HepG2 (cell line): ENCODE data around the gene SZRD1. TPM values are rescaled to one million over a fixed set of nuclear protein-coding genes. Genes with fewer than 3 reads are reported as not detected.

Experiments used
- ATAC-seq: fragments of 200-7000 bp; cut with Tn5 transposase; 3 replicates; pipeline ENCODE4 v1.9.1; 2020; ENCODE audit warnings: mild to moderate bottlenecking, moderate library complexity
- BruUV-seq: library from RNA; stranded (reverse); fragments of 400-500 nt; replicated peaks from 2 replicates; lab custom pipeline; 2021; lab: Mats Ljungman, UMichigan
- CTCF ChIA-PET: fragments of 300-600 bp; formaldehyde crosslinking; extraction: SDS; loops from one replicate; lab custom pipeline; 2021; ENCODE audit warnings: low total read pairs, inconsistent platforms, low intra/inter-chr PET ratio; lab: Yijun Ruan, JAX
- POLR2A ChIA-PET: fragments of 350-600 bp; sonication (Branson Sonifier 250); formaldehyde crosslinking; loops from one replicate; lab custom pipeline; 2020; ENCODE audit warnings: antibody characterized with exemption, inconsistent platforms; lab: Yijun Ruan, JAX
- DNase-seq: peaks from one replicate; pipeline ENCODE4 v3.0.0-alpha.2; 2015; ENCODE audit warnings: low spot score
- FAIRE-seq: peaks from 3 replicates; lab custom pipeline; 2011; peaks lifted over from hg19 to GRCh38; lab: Jason Lieb, UNC
- H2AFZ ChIP-seq: one replicate; pipeline ENCODE4 v1.6.1; 2011; ENCODE audit warnings: low read length, inconsistent platforms
- H3K27ac ChIP-seq: fragments of 300-600 bp; 3 replicates; pipeline ENCODE4 v1.8.0; 2011; ENCODE audit warnings: mixed run types, mild to moderate bottlenecking, mixed read lengths, low read length, inconsistent platforms; ENCODE audit not compliant: insufficient read depth; ENCODE audit errors: extremely low read length
- H3K27me3 ChIP-seq, 2 experiments: fragments of 200-600 bp in 1 of 2; 2 replicates in 1 of 2; 3 replicates in 1 of 2; pipeline versions ENCODE4 v1.6.0 to v1.8.0; 2011; ENCODE audit warnings: low read length in 2 of 2, mild to moderate bottlenecking in 2 of 2, moderate library complexity in 2 of 2, inconsistent platforms in 1 of 2; ENCODE audit not compliant: insufficient read depth in 2 of 2, control insufficient read depth in 1 of 2
- H3K36me3 ChIP-seq, 2 experiments: fragments of 200-600 bp in 1 of 2; replicated peaks in 1 of 2; 2 replicates in 1 of 2; 3 replicates in 1 of 2; pipeline versions ENCODE4 v1.5.1 to v1.8.0; 2011; ENCODE audit warnings: low read length in 2 of 2, inconsistent platforms in 1 of 2; ENCODE audit not compliant: insufficient read depth in 2 of 2, control insufficient read depth in 1 of 2
- H3K4me1 ChIP-seq: 2 replicates; pipeline ENCODE4 v1.5.1; 2012; ENCODE audit warnings: low read length, inconsistent platforms; ENCODE audit not compliant: insufficient read depth
- H3K4me2 ChIP-seq: 2 replicates; pipeline ENCODE4 v1.6.0; 2011; ENCODE audit warnings: low read depth, low read length, inconsistent platforms
- H3K4me3 ChIP-seq, 3 experiments: fragments of 200-600 bp in 1 of 3; sonication (generic), shearing (Covaris generic) in 1 of 3; replicated peaks in 1 of 3; 2 replicates each; pipeline ENCODE4 v1.5.1; 2011 to 2016; ENCODE audit warnings: low read length in 3 of 3, inconsistent platforms in 2 of 3, low read depth in 2 of 3, mild to moderate bottlenecking in 2 of 3, control low read depth in 1 of 3, mixed read lengths in 1 of 3; ENCODE audit not compliant: insufficient read depth in 1 of 3
- H3K79me2 ChIP-seq: one replicate; pipeline ENCODE4 v1.6.1; 2011; ENCODE audit warnings: low read length, inconsistent platforms; ENCODE audit not compliant: insufficient read depth
- H3K9ac ChIP-seq: 2 replicates; pipeline ENCODE4 v1.6.0; 2011; ENCODE audit warnings: mild to moderate bottlenecking, low read depth, low read length, inconsistent platforms; ENCODE audit not compliant: insufficient read depth
- H3K9me3 ChIP-seq: 2 replicates; pipeline ENCODE4 v1.5.1; 2012; ENCODE audit warnings: mild to moderate bottlenecking, low read length
- H4K20me1 ChIP-seq: 2 replicates; pipeline ENCODE4 v1.6.0; 2011; ENCODE audit warnings: inconsistent platforms, mild to moderate bottlenecking, low read length, moderate library complexity; ENCODE audit not compliant: insufficient read depth
- ARID5B ChIP-seq: IDR thresholded peaks from 2 replicates; pipeline ENCODE4 v1.4.0; 2020; ENCODE audit warnings: mild to moderate bottlenecking, missing genetic modification reagents
- ATM ChIP-seq: fragments of 450-650 bp; IDR thresholded peaks from 2 replicates; pipeline ENCODE4 v1.7.1; 2017; ENCODE audit warnings: mild to moderate bottlenecking, borderline replicate concordance
- CEBPB ChIP-seq: IDR thresholded peaks from 2 replicates; pipeline ENCODE4 v1.6.1; 2011; ENCODE audit warnings: low read depth, low read length, improper control_type of control experiment, borderline replicate concordance
- ETV6 ChIP-seq: sonication (generic); formaldehyde crosslinking; conservative IDR thresholded peaks from 2 replicates; pipeline ENCODE4 v1.4.0; 2020; ENCODE audit warnings: missing genetic modification reagents
- HDAC2 ChIP-seq: sonication (generic); formaldehyde crosslinking; IDR thresholded peaks from 2 replicates; pipeline ENCODE4 v1.4.0; 2020; ENCODE audit warnings: missing genetic modification reagents
- HNRNPL ChIP-seq: fragments of 200-400 bp; formaldehyde crosslinking; IDR thresholded peaks from 2 replicates; pipeline ENCODE4 v1.6.1; 2017; ENCODE audit warnings: mild to moderate bottlenecking, low read depth, low read length
- MLLT10 ChIP-seq: sonication (generic); formaldehyde crosslinking; IDR thresholded peaks from 2 replicates; pipeline ENCODE4 v1.4.0; 2020; ENCODE audit warnings: missing genetic modification reagents
- MYNN ChIP-seq: sonication (generic); formaldehyde crosslinking; IDR thresholded peaks from 2 replicates; pipeline ENCODE4 v1.4.0; 2020; ENCODE audit warnings: mild to moderate bottlenecking, low read depth, missing genetic modification reagents
- PBX3 ChIP-seq: sonication (generic); formaldehyde crosslinking; IDR thresholded peaks from 2 replicates; pipeline ENCODE4 v1.8.1; 2023; ENCODE audit warnings: missing genetic modification reagents, inconsistent platforms, borderline replicate concordance
- SP4 ChIP-seq: sonication (generic); formaldehyde crosslinking; IDR thresholded peaks from 2 replicates; pipeline ENCODE4 v1.8.1; 2023; ENCODE audit warnings: mild to moderate bottlenecking, missing genetic modification reagents
- ZBTB33 ChIP-seq: sonication (generic); formaldehyde crosslinking; IDR thresholded peaks from 2 replicates; pipeline ENCODE4 v1.4.0; 2020; ENCODE audit warnings: missing genetic modification reagents
- ZNF749 ChIP-seq: sonication (generic); formaldehyde crosslinking; IDR thresholded peaks from 2 replicates; pipeline ENCODE4 v1.8.0; 2022; ENCODE audit warnings: mild to moderate bottlenecking, missing genetic modification reagents, moderate library complexity, borderline replicate concordance
- WGBS: methylation state at CpG from one replicate; pipeline ENCODE4 v1.1.6; 2017; ENCODE audit warnings: low lambda C conversion rate; 5-methylcytosine and 5-hydroxymethylcytosine counted together
- in situ Hi-C: cut with HindIII; loops from 2 replicates; pipeline ENCODE4 v1.10.0; 2017; ENCODE audit warnings: low pct_unique_long_range_greater_than_20kb; ENCODE audit not compliant: extremely low pct_ligation_motif_present
- intact Hi-C: fragments of 100-400 bp; cut with micrococcal nuclease; formaldehyde crosslinking; loops from one replicate; pipeline ENCODE4 v1.10.0; 2022; ENCODE audit not compliant: unreplicated experiment
- polyA plus RNA-seq, 8 experiments: library from polyadenylated mRNA; depleted of rRNA in 3 of 8; stranded (reverse) in 7 of 8; unstranded in 1 of 8; fragments of >200 nt; fragmentation: Illumina TruSeq in 4 of 8; extraction: Trizol in 4 of 8; gene quantifications; 2 replicates each; pipeline versions ENCODE4 v1.2.1 to v1.2.3, GENCODE V29; 2011 to 2016; ENCODE audit warnings: low read depth in 4 of 8, missing spikeins in 1 of 8, mixed read lengths in 1 of 8; ENCODE audit not compliant: insufficient read depth in 1 of 8
- total RNA-seq, 5 experiments: library from RNA; depleted of rRNA; stranded (reverse); fragments of >200 nt; fragmentation: Illumina TruSeq; extraction: Trizol; gene quantifications; 2 replicates each; pipeline ENCODE4 v1.2.3, GENCODE V29; 2016; ENCODE audit warnings: low read depth in 1 of 5

The SZRD1 gene
- total and polyA plus RNA-seq, 2 of the 13 experiments (the other 11 are each of a cell fraction or from before 2014, with no cell fraction given), result 28.5 to 41.4 TPM

GRCh38 chr1:16438924-16439323, 71.9 kb downstream of the SZRD1 start:
- Histone ChIP-seq H3K27me3 (no peaks in the 10 kb centered on the region; a peak in 1 of 5 replicates), H3K9me3 (no peaks in the 10 kb centered on the region), H2AFZ (no peak overlapping the region), H3K9ac (no peak overlapping the region), H3K4me1 (peaks cover 27% of the 10 kb centered on the region), H3K27ac (no peak overlapping the region), H3K4me3 (no peak overlapping the region), H3K79me2 (peaks cover 17% of the 10 kb centered on the region), H3K36me3 (peaks cover under 1 to 7% of the 10 kb centered on the region in 2 experiments; a peak in 4 of 5 replicates), H4K20me1 (no peaks in the 10 kb centered on the region), H3K4me2 (no peak overlapping the region)
- TF ChIP-seq CEBPB (0 out of 2 replicates have a peak, but pooled peaks have one; percentile 10), MLLT10 (no peak)
- no peak for FAIRE-seq
- no TSS peak for BruUV-seq
- ChIA-PET POLR2A (no interaction called here), CTCF (no interaction called here)
- in situ Hi-C loops, result no loop called here
- no peak for DNase-seq
- no peak for ATAC-seq
- intact Hi-C loops, result no loop called here
- 76% methylated on average over 2 of the region's 2 CpGs for WGBS

DNA sequence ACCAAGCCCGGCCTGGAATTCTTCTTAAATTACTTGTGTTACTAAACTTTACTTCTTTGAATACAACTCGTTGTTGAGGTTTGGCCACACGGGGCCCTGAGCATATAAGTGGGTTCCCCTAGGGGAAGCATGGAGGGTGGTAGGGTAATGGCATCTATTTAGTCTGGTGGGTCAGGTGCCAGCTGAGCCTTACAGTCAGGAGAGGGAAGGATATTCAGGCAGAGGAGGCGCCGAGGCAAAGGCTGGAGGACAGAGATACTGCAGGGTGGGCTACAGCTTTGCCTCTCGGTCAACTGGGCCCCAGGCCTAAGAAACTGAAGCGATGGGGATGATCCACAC, 73.1 kb downstream of the SZRD1 start:
- ChIA-PET POLR2A (interaction anchor here (0.7 to 2.3 kb wide), 6 partner anchors 9 to 72 kb away, joined by 3 to 17 read pairs (median 4); partner anchors contain the start of gene SZRD1), CTCF (no interaction called here)
- in situ Hi-C loops (no loop called here), intact Hi-C loops (no loop called here)
- Histone ChIP-seq H3K79me2 (peaks cover 17% of the 10 kb centered on the region), H3K9ac (peak overlapping the region; percentile 88), H3K27ac (peak overlapping the region; percentile 53), H3K9me3 (no peaks in the 10 kb centered on the region), H3K36me3 (peaks cover 5 to 16% of the 10 kb centered on the region in 2 experiments; a peak in 4 of 5 replicates), H2AFZ (peak overlapping the region; percentile 77), H3K27me3 (no peaks in the 10 kb centered on the region; a peak in 1 of 5 replicates), H3K4me3 (peak overlapping the region; percentile 83 to 97 (median 95)), H3K4me2 (peak overlapping the region; percentile 92), H3K4me1 (peaks cover 27% of the 10 kb centered on the region), H4K20me1 (no peaks in the 10 kb centered on the region)
- peak; percentile 33 for DNase-seq
- 27% methylated on average over 7 of the region's 7 CpGs for WGBS
- ATAC-seq, result peak; percentile 83
- FAIRE-seq, result no peak
- BruUV-seq, result no TSS peak
- TF ChIP-seq ETV6 (CRISPR knock-in tag) (no peak), ATM (no peak), HDAC2 (CRISPR knock-in tag) (no peak), ZBTB33 (CRISPR knock-in tag) (no peak), PBX3 (no peak), ARID5B (no peak), MYNN (CRISPR knock-in tag) (0 out of 2 replicates have a peak, but pooled peaks have one; percentile 30), HNRNPL (no peak), SP4 (CRISPR knock-in tag) (no peak), ZNF749 (no peak)
